ENCODE measurements around the gene PSKH1. TPM values are rescaled to one million over a fixed set of nuclear protein-coding genes. Genes with fewer than 3 reads are reported as not detected.
A peak's percentile ranks its signal among the peaks of the same experiment; 100 is the strongest.

The PSKH1 gene
- polyA plus RNA-seq, 4 donors: 13.8 to 29.2 (median 23.6) TPM

DNA sequence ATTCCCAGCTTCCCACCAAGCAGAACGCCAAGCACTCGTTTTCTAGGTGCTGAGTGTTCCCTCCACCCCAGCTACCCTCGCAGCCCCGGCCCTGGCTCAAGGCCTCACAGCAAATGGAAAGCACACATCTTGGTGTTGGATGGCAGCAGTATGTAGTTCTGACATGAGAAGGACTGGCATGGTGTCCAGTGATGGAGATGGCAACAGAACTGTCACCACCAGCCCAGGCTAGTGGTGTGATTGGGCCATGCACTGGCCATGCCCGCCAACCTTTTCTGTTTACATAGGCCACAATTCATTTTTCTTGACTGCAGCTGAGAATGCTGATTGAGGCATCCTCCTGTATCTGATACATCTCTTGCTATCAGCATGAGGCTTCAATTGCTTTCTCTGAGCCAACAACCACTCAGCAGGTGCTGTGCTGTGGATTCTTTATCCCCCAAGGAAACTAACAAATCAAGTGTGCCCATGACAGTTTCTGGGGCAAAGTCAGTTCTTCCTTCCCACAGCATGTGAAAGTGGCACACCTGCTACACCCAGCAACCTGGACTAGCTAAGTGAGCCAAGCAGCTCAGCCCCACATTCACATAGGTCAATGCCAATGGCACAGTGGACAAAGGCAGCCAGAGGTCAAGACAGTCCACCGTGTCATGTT, 71.5 kb downstream of the PSKH1 start:
- Histone ChIP-seq H3K4me1 (ENCODE audit: control insufficient read depth in 3 of 3, insufficient read depth in 2 of 3, low read depth in 1 of 3, low read length in 2 of 3) (peaks cover 0 to 31% (median 0%) of the 10 kb centered on the region in 3 donors), H3K36me3 (ENCODE audit: control insufficient read depth in 3 of 3, insufficient read depth in 2 of 3, low read depth in 1 of 3, low read length in 3 of 3) (peaks cover 0 to 55% (median 0%) of the 10 kb centered on the region in 3 donors), H3K27ac (ENCODE audit: low read depth in 1 of 3, low read length in 2 of 3) (no peak overlapping the region), H3K9me3 (ENCODE audit: control insufficient read depth in 2 of 2, insufficient read depth in 1 of 2, low read depth in 1 of 2, low read length in 1 of 2) (no peaks in the 10 kb centered on the region), H3K27me3 (ENCODE audit: control insufficient read depth in 3 of 3, insufficient read depth in 3 of 3, low read length in 3 of 3) (peaks cover 0 to 3% (median 3%) of the 10 kb centered on the region in 3 donors), H3K4me3 (ENCODE audit: low read depth in 1 of 3, low read length in 3 of 3) (no peak overlapping the region)
- 81 to 87% (median 86%) methylated on average over 6 of the region's 6 CpGs for WGBS, 3 donors
- no peak for FAIRE-seq
- no peak for DNase-seq

DNA sequence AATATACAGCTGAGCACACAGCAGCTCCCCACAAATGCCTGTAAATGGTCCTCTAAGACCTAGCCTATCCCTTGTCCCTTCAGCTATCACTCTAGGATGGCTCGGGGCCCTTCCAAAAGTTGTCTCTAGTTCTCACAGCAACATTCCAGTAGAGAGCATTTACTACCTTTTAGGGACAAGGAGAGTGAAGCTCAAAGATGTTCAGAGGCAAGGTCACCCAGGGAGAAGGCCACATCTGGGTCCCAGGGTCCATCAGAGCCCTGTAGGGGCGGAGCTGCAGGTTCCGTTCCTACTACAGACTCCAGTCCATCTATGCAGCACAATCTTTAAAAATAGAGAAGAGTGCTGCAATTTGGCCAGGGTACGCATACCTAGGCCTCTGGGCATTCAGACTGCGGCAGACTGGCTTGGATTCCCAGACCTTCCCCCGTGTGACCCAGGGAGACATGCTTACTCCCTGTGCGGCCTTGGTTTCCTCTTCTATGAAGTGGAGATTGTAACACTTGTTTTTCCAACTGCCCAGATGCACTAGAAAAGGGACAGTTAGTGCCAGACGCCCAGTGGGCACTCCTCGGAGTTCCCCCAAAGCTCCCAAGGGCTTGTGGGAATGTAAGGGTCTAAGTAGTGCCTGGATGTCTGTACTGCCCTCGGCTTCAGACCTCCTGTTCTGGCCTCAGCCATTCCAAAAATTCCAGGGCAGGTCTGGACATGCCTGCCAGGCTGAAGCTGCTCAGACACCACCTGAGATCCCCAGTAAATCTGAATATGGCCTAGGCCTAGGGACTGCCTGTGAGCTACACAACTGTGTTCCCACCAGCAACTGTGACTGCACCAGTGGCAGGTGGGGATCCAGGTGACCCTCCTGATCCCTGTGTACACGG, 72.9 kb downstream of the PSKH1 start:
- FAIRE-seq: no peak
- peaks cover 0 to 31% (median 0%) of the 10 kb centered on the region in 3 donors for H3K4me1 ChIP-seq (ENCODE audit: control insufficient read depth in 3 of 3, insufficient read depth in 2 of 3, low read depth in 1 of 3, low read length in 2 of 3)
- peaks cover 0 to 5% (median 3%) of the 10 kb centered on the region in 3 donors for H3K27me3 ChIP-seq (ENCODE audit: control insufficient read depth in 3 of 3, insufficient read depth in 3 of 3, low read length in 3 of 3)
- H3K4me3 ChIP-seq (ENCODE audit: low read depth in 1 of 3, low read length in 3 of 3): no peak overlapping the region
- peak overlapping the region in 1 of 3 donors; percentile 15 for H3K27ac ChIP-seq (ENCODE audit: low read depth in 1 of 3, low read length in 2 of 3)
- H3K9me3 ChIP-seq (ENCODE audit: control insufficient read depth in 2 of 2, insufficient read depth in 1 of 2, low read depth in 1 of 2, low read length in 1 of 2): no peaks in the 10 kb centered on the region
- DNase-seq: no peak
- peaks cover 0 to 42% (median 0%) of the 10 kb centered on the region in 3 donors for H3K36me3 ChIP-seq (ENCODE audit: control insufficient read depth in 3 of 3, insufficient read depth in 2 of 3, low read depth in 1 of 3, low read length in 3 of 3)
- 76 to 92% (median 86%) methylated on average over 11 of the region's 11 CpGs for WGBS, 3 donors

DNA sequence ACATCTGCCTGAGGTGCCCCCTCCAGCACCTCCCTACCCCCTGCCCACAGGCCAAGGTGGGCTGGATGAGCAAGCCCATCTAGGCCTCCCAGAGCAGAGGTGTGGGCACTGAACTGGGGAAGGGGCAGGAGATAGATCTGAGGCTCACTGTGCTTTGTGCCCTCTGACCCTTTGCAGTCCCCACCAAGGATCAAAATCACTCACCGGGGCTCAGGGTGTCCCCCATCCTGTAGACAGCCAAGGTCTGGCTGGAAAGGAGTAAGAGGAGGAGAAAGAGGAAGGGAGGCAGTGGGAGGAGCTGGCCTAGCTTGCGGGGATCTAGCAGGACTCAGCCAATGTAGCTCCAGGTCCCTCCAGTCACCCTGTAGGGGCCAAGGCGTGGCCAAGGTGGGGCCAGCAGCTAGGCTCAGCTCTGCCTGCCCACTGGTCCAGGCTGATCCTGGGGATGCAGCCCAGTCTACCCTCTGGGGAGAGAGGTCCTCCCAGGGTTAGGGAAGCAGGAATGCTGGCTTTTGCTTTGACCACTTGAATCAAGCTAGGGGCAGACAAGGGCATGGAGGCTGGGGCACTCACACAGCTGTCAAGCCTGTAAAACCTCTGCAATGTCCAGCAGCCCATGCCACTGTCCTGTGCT, 73.6 kb downstream of the PSKH1 start:
- Histone ChIP-seq H3K27me3 (ENCODE audit: control insufficient read depth in 3 of 3, insufficient read depth in 3 of 3, low read length in 3 of 3) (peaks cover 0 to 5% (median 3%) of the 10 kb centered on the region in 3 donors), H3K9me3 (ENCODE audit: control insufficient read depth in 2 of 2, insufficient read depth in 1 of 2, low read depth in 1 of 2, low read length in 1 of 2) (no peaks in the 10 kb centered on the region), H3K27ac (ENCODE audit: low read depth in 1 of 3, low read length in 2 of 3) (peak overlapping the region in 1 of 3 donors; percentile 14), H3K4me1 (ENCODE audit: control insufficient read depth in 3 of 3, insufficient read depth in 2 of 3, low read depth in 1 of 3, low read length in 2 of 3) (peaks cover 0 to 31% (median 0%) of the 10 kb centered on the region in 3 donors), H3K36me3 (ENCODE audit: control insufficient read depth in 3 of 3, insufficient read depth in 2 of 3, low read depth in 1 of 3, low read length in 3 of 3) (peaks cover 0 to 35% (median 0%) of the 10 kb centered on the region in 3 donors), H3K4me3 (ENCODE audit: low read depth in 1 of 3, low read length in 3 of 3) (peak overlapping the region in 1 of 3 donors; percentile 64)
- FAIRE-seq (no peak), DNase-seq (no peak)
- 63 to 83% (median 77%) methylated on average over 3 of the region's 3 CpGs for WGBS, 3 donors

DNA sequence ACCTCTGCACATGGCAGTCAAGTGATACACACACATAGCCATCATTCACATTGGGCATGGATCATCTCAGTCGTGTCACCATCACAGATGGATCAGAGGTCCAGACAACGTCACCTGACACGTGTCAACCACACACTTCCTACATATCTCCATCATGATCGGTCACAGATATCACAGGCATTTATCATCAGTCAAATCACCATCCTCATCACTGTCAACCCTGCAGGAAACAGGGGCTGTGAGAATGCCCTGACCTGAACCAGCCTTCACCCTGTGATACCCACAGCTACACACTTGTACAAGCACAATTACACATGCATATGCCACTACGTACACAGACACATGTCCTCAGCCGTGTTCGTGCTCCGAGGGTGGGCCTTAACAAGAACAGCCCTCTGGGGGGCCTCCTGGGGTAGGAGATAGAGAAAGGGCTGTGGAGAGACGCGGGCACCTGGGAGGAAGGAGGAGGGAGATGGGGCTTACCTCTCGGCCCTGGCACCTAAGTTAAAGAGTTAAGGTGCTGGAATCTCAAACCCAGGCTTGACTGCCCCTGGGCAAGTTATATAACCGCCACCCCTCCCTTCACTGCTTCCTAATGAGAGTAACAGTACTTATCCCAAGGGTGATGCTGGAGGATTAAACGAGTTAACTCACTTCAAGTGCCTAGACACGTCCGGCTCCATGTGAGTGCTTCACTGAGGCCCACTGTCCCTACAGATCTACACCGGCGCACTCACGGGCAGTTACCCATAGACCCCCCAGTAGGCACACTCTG, 74.3 kb downstream of the PSKH1 start:
- H3K4me1 ChIP-seq (ENCODE audit: control insufficient read depth in 3 of 3, insufficient read depth in 2 of 3, low read depth in 1 of 3, low read length in 2 of 3): peaks cover 0 to 31% (median 0%) of the 10 kb centered on the region in 3 donors
- peak overlapping the region; percentile 64 to 70 (median 66) for H3K4me3 ChIP-seq (ENCODE audit: low read depth in 1 of 3, low read length in 3 of 3)
- no peaks in the 10 kb centered on the region for H3K9me3 ChIP-seq (ENCODE audit: control insufficient read depth in 2 of 2, insufficient read depth in 1 of 2, low read depth in 1 of 2, low read length in 1 of 2)
- no peak for DNase-seq
- H3K36me3 ChIP-seq (ENCODE audit: control insufficient read depth in 3 of 3, insufficient read depth in 2 of 3, low read depth in 1 of 3, low read length in 3 of 3): peaks cover 0 to 28% (median 0%) of the 10 kb centered on the region in 3 donors
- no peak for FAIRE-seq
- WGBS, 3 donors: 28 to 60% (median 43%) methylated on average over 18 of the region's 18 CpGs
- peaks cover 0 to 5% (median 3%) of the 10 kb centered on the region in 3 donors for H3K27me3 ChIP-seq (ENCODE audit: control insufficient read depth in 3 of 3, insufficient read depth in 3 of 3, low read length in 3 of 3)
- peak overlapping the region in 2 of 3 donors; percentile 57 to 95 for H3K27ac ChIP-seq (ENCODE audit: low read depth in 1 of 3, low read length in 2 of 3)

DNA sequence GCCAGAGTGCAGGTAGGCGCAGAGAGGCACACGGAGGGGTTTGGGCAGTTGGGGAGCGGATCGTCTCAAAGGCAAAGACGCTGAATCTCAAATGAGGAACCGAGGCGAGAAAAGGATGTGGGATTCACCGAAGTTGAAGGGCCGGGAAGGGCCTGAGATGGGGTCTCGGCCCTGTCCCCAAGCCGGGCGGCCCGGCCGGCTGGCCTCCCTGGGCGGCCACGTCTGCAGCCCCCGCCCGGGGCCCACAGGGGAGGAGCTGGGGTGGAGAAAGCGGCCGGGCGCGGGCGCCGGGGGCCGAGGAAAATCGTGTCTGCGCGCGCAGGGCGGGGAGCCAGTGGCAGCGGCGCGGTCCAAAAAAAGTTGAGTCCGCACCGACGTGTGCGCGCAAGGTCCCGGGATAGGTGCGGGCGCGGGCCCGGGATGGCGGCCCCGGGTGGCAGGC, 74.9 kb downstream of the PSKH1 start:
- no peak for FAIRE-seq
- peak overlapping the region; percentile 64 to 70 (median 66) for H3K4me3 ChIP-seq (ENCODE audit: low read depth in 1 of 3, low read length in 3 of 3)
- peak overlapping the region; percentile 50 to 95 (median 58) for H3K27ac ChIP-seq (ENCODE audit: low read depth in 1 of 3, low read length in 2 of 3)
- no peaks in the 10 kb centered on the region for H3K9me3 ChIP-seq (ENCODE audit: control insufficient read depth in 2 of 2, insufficient read depth in 1 of 2, low read depth in 1 of 2, low read length in 1 of 2)
- H3K27me3 ChIP-seq (ENCODE audit: control insufficient read depth in 3 of 3, insufficient read depth in 3 of 3, low read length in 3 of 3): peaks cover 0 to 7% (median 3%) of the 10 kb centered on the region in 3 donors
- 2 to 5% (median 3%) methylated on average over 30 to 45 of the region's 45 CpGs for WGBS, 3 donors
- H3K4me1 ChIP-seq (ENCODE audit: control insufficient read depth in 3 of 3, insufficient read depth in 2 of 3, low read depth in 1 of 3, low read length in 2 of 3): peaks cover 0 to 31% (median 0%) of the 10 kb centered on the region in 3 donors
- no peak for DNase-seq
- peaks cover 0 to 23% (median 0%) of the 10 kb centered on the region in 3 donors for H3K36me3 ChIP-seq (ENCODE audit: control insufficient read depth in 3 of 3, insufficient read depth in 2 of 3, low read depth in 1 of 3, low read length in 3 of 3)

DNA sequence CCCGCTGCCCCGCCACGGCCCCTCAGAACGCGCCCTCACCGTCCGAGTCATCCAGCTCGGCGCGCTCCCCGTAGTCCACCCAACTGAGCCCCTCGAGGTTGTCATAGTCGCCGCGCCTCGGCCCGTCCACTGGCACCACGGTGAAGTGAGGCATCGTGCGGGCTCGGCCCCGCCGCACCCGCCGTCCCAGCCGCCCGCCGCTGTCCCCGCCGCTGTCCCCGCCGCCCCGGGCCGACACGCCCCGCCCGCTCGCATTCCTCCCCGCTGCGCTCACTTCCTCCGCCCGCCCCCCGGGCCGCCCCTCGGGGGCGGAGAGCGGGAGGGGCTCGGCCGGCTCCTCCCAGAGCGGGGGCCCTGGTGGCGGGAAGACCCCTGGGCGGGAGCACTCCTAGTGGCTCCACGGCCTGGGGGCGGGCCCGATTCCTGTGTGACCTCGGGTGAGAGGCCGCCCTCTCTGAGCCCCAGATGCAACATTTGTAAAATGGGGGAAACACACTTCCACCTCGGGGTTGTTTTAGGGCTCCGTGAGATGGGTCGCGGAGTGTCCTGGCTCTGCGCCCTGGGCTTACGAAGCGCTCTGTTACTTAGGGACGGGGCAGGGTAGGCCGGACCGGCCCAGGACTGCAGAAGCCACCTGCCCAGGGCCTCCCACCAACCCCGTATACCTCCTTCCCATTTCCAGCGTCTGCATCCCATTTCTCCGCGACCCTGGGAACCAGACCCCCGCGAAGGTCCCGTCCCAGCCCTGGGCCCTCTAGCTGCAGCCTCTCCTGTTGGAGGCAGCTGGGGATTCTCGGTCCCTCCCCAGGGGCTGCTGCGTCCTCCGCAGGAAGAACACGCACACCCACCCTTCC, 75.6 kb downstream of the PSKH1 start, which contains the start of gene SLC12A4:
TSS of gene SLC12A4 (minus strand) at position 238 of the 854 bp plus-strand sequence. CDS start at position 154, 84 bp downstream.
- Histone ChIP-seq H3K4me1 (ENCODE audit: control insufficient read depth in 3 of 3, insufficient read depth in 2 of 3, low read depth in 1 of 3, low read length in 2 of 3) (peaks cover 0 to 25% (median 0%) of the 10 kb centered on the region in 3 donors), H3K27me3 (ENCODE audit: control insufficient read depth in 3 of 3, insufficient read depth in 3 of 3, low read length in 3 of 3) (peaks cover 0 to 7% (median 3%) of the 10 kb centered on the region in 3 donors), H3K36me3 (ENCODE audit: control insufficient read depth in 3 of 3, insufficient read depth in 2 of 3, low read depth in 1 of 3, low read length in 3 of 3) (peaks cover 0 to 18% (median 0%) of the 10 kb centered on the region in 3 donors), H3K9me3 (ENCODE audit: control insufficient read depth in 2 of 2, insufficient read depth in 1 of 2, low read depth in 1 of 2, low read length in 1 of 2) (no peaks in the 10 kb centered on the region), H3K4me3 (ENCODE audit: low read depth in 1 of 3, low read length in 3 of 3) (peak within 1 kb of the TSS; percentile 64 to 70 (median 66)), H3K27ac (ENCODE audit: low read depth in 1 of 3, low read length in 2 of 3) (peak within 1 kb of the TSS; percentile 52 to 95 (median 58))
- DNase-seq (peak; percentile 59 to 89), FAIRE-seq (no peak)
- 1 to 2% (median 1%) methylated on average over 41 to 78 of the region's 78 CpGs for WGBS, 3 donors

Data from small intestine (tissue), 7 donors.